ENCODE results near the gene IL23R.

IL23R gene

DNA sequence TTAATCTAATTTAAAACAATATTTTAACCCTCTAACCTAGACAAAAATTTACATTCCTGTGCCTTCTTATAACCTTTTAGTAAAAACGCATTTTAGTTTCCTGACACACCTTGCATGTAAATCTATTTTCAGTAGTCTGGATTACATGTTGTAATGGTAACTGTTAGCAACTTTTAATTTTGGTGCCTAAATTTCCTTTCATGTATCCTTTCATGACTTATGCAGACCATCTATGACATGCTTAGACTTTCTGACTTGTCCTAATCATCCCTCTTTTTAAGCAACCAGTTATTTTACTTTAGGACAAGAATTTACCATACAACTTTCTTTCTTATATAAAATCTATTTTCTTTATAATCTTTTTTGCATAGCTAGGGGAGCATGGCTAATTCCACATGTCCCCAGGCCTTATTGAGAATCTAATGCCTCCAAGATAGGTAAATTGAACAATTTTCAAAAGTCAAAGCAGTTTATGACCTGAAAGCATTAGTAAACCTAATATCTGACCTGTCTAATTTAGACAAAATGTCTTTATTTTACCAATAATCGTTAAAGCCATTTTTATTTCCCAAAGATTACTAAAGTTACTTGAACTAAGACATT, 83.9 kb downstream of the IL23R start:
- H3K4me3 ChIP-seq (replicated peaks; ENCODE audit: low read depth, low read length), result no peak overlapping the region
- no peak for TF ChIP-seq CTCF (IDR thresholded peaks at IDR 0.05; ENCODE audit: low read length, missing control alignments)
- DNase-seq (ENCODE audit: low read depth), result no peak

- H3K4me3 ChIP-seq (replicated peaks; ENCODE audit: low read depth, low read length), result no peak overlapping the region
- TF ChIP-seq CTCF (IDR thresholded peaks at IDR 0.05; ENCODE audit: low read length, missing control alignments), result no peak
- peak; percentile 31 for DNase-seq (ENCODE audit: low read depth)
Measured at GRCh38 chr1:67256291-67257172, 90.3 kb downstream of the IL23R start.

GRCh38 chr1:67257173-67257535, 90.9 kb downstream of the IL23R start:
- no peak overlapping the region for H3K4me3 ChIP-seq (replicated peaks; ENCODE audit: low read depth, low read length)
- DNase-seq (ENCODE audit: low read depth), result no peak
- TF ChIP-seq CTCF (IDR thresholded peaks at IDR 0.05; ENCODE audit: low read length, missing control alignments), result no peak

DNA sequence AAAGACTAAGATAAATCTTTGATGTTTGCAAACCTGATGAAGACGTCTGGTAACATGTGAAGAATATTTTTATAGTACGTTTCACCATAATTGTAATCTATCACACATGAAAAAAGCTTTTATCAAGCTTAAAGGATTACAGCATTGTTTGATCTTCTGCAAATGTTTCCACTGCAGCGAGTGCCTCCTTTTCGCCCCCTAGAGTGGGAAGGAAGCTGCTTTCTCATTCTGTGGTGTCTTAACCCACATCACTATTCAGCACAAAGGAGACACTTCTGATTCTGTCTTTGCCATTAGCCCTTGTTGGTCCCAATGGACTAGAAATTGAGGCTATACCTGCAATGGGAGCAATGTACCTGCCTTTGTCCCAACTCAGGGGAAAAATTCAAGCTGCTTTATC, 95.4 kb downstream of the IL23R start:
- peak; percentile 26 for TF ChIP-seq CTCF (IDR thresholded peaks at IDR 0.05; ENCODE audit: low read length, missing control alignments)
- no peak overlapping the region for H3K4me3 ChIP-seq (replicated peaks; ENCODE audit: low read depth, low read length)
- no peak for DNase-seq (ENCODE audit: low read depth)

GRCh38 chr1:67262735-67263134, 96.5 kb downstream of the IL23R start:
- DNase-seq (ENCODE audit: low read depth), result no peak
- no peak overlapping the region for H3K4me3 ChIP-seq (replicated peaks; ENCODE audit: low read depth, low read length)
- TF ChIP-seq CTCF (IDR thresholded peaks at IDR 0.05; ENCODE audit: low read length, missing control alignments), result no peak

GRCh38 chr1:67264152-67264551, 97.9 kb downstream of the IL23R start:
- no peak for DNase-seq (ENCODE audit: low read depth)
- H3K4me3 ChIP-seq (replicated peaks; ENCODE audit: low read depth, low read length), result no peak overlapping the region
- no peak for TF ChIP-seq CTCF (IDR thresholded peaks at IDR 0.05; ENCODE audit: low read length, missing control alignments)

Measured in fibroblast of pulmonary artery (primary cell).